Measurements from ENCODE around the gene PLEKHG4B.

DNA sequence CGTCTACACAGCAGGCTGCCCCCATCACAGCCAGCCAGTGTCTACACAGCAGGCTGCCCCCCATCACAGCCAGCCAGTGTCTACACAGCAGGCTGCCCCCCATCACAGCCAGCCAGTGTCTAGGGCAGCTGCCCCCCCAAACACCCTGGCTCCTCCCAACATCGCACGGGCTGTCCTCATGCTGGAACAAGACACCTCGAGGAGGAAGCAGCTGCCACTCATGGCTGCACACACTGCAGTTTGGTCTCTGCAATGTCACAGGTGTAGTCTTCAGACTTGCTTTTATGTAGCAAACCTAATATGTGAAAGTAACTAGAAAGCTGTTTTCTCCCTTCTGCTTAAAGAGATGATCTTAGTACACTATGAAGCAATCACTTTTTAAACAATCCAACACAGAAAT lies 109.0 kb downstream of the PLEKHG4B start:
- TF ChIP-seq, protein P1, sequence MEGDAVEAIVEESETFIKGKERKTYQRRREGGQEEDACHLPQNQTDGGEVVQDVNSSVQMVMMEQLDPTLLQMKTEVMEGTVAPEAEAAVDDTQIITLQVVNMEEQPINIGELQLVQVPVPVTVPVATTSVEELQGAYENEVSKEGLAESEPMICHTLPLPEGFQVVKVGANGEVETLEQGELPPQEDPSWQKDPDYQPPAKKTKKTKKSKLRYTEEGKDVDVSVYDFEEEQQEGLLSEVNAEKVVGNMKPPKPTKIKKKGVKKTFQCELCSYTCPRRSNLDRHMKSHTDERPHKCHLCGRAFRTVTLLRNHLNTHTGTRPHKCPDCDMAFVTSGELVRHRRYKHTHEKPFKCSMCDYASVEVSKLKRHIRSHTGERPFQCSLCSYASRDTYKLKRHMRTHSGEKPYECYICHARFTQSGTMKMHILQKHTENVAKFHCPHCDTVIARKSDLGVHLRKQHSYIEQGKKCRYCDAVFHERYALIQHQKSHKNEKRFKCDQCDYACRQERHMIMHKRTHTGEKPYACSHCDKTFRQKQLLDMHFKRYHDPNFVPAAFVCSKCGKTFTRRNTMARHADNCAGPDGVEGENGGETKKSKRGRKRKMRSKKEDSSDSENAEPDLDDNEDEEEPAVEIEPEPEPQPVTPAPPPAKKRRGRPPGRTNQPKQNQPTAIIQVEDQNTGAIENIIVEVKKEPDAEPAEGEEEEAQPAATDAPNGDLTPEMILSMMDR (IDR thresholded peaks at IDR 0.05; ENCODE audit: low read depth, low read length) = no peak
- no peak for TF ChIP-seq EZH2phosphoT487 (IDR thresholded peaks at IDR 0.05; ENCODE audit: low read depth)

Data from OCI-LY3 (cell line).